ENCODE measurements around the gene AP5S1.

DNA sequence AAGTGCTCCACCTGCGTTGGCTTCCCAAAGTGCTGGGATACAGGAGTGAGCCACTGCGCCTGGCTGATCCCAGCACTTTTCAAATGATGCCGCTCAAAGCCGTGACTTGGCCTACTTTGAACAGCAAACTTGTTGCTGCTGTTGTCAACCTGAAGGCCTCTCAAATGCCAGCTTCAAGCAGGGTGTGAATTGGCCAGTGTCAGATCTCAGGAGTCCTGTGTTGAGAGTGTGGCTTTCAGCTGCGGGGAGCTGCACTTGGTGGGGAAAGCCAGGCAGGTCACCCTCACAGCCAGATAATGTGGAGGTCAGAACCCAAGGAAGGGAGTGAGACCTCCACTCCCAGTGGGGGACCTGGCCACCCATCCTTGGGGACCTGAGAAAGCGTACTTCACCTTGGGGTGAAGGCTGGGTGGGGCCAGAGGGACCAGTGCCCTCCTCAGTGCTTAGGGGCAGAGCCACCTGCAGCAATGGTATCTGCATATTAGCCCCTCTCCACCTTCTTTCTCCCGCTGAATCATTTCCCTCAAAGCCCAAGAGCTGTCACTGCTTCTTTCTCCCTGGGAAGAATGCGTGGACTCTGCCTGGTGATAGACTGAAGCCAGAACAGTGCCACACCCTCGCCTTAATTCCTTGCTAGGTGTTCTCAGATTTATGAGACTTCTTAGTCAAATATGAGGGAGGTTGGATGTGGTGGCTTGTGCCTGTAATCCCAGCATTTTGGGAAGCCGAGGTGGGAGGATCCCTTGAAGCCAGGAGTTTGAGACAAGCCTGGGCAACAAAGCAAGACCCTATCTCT lies 49.7 kb downstream of the AP5S1 start:
- TF ChIP-seq, protein P1, sequence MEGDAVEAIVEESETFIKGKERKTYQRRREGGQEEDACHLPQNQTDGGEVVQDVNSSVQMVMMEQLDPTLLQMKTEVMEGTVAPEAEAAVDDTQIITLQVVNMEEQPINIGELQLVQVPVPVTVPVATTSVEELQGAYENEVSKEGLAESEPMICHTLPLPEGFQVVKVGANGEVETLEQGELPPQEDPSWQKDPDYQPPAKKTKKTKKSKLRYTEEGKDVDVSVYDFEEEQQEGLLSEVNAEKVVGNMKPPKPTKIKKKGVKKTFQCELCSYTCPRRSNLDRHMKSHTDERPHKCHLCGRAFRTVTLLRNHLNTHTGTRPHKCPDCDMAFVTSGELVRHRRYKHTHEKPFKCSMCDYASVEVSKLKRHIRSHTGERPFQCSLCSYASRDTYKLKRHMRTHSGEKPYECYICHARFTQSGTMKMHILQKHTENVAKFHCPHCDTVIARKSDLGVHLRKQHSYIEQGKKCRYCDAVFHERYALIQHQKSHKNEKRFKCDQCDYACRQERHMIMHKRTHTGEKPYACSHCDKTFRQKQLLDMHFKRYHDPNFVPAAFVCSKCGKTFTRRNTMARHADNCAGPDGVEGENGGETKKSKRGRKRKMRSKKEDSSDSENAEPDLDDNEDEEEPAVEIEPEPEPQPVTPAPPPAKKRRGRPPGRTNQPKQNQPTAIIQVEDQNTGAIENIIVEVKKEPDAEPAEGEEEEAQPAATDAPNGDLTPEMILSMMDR (IDR thresholded peaks at IDR 0.05), result no peak
- TF ChIP-seq POLR2A (IDR thresholded peaks at IDR 0.05), result no peak
